Uterus (tissue), 2 donors: Measurements from ENCODE around the gene ABCC4.

Experiments used
- CTCF ChIP-seq, 4 experiments: fragments of 200-600 bp in 2 of 4; fragments of 450-650 bp in 2 of 4; sonication (generic) in 2 of 4; IDR thresholded peaks; one replicate each; pipeline ENCODE4 v1.5.1; 2016 to 2019; ENCODE audit warnings: antibody characterized with exemption in 4 of 4, mild to moderate bottlenecking in 2 of 4, moderate library complexity in 1 of 4
- POLR2A ChIP-seq, 2 donors: fragments of 450-650 bp; IDR thresholded peaks; one replicate each; pipeline ENCODE4 v1.6.1; 2016; ENCODE audit warnings: antibody characterized with exemption in 2 of 2, mild to moderate bottlenecking in 1 of 2, moderate library complexity in 1 of 2

GRCh38 chr13:95247852-95248251 is 53.4 kb downstream of the ABCC4 start:
- TF ChIP-seq CTCF (IDR thresholded peaks at IDR 0.05) (no peak), POLR2A (IDR thresholded peaks at IDR 0.05) (no peak)
